H9 (cell line): ENCODE results near the gene PRSS50. TPM values are rescaled to one million over a fixed set of nuclear protein-coding genes. Genes with fewer than 3 reads are reported as not detected.

Source experiments
- DNase-seq: peaks from one replicate; pipeline ENCODE4 v3.0.0-alpha.2; 2017
- H2AFZ ChIP-seq: one replicate; pipeline ENCODE4 v1.6.1; 2013; ENCODE audit warnings: mild to moderate bottlenecking, low read length, control low read depth, moderate library complexity
- H2AK5ac ChIP-seq: 2 replicates; pipeline ENCODE4 v1.6.1; 2013; ENCODE audit warnings: low read length, control low read depth, mixed read lengths; ENCODE audit not compliant: insufficient read length
- H2BK120ac ChIP-seq: one replicate; pipeline ENCODE4 v1.6.1; 2013; ENCODE audit warnings: low read depth, mild to moderate bottlenecking, low read length, control low read depth, inconsistent platforms; ENCODE audit not compliant: poor library complexity, severe bottlenecking
- H2BK12ac ChIP-seq: 2 replicates; pipeline ENCODE4 v1.6.1; 2013; ENCODE audit warnings: low read length, control low read depth, mixed read lengths, low read depth; ENCODE audit not compliant: insufficient read length
- H2BK15ac ChIP-seq: 2 replicates; pipeline ENCODE4 v1.6.1; 2013; ENCODE audit warnings: low read depth, low read length, control low read depth
- H2BK20ac ChIP-seq: one replicate; pipeline ENCODE4 v1.6.1; 2013; ENCODE audit warnings: low read depth, mild to moderate bottlenecking, low read length, control low read depth, inconsistent platforms; ENCODE audit not compliant: poor library complexity, severe bottlenecking
- H2BK5ac ChIP-seq: 2 replicates; pipeline ENCODE4 v1.6.1; 2013; ENCODE audit warnings: low read length, control low read depth, mixed read lengths; ENCODE audit not compliant: insufficient read length
- H3K14ac ChIP-seq: 2 replicates; pipeline ENCODE4 v1.6.1; 2013; ENCODE audit warnings: low read length, control low read depth; ENCODE audit not compliant: insufficient read depth
- H3K18ac ChIP-seq: 2 replicates; pipeline ENCODE4 v1.6.1; 2013; ENCODE audit warnings: low read depth, mild to moderate bottlenecking, mixed read lengths, low read length, control low read depth; ENCODE audit not compliant: insufficient read length
- H3K23ac ChIP-seq: 2 replicates; pipeline ENCODE4 v1.6.1; 2013; ENCODE audit warnings: low read length, control low read depth, mixed read lengths, low read depth; ENCODE audit not compliant: insufficient read length
- H3K23me2 ChIP-seq: 2 replicates; pipeline ENCODE4 v1.6.1; 2013; ENCODE audit warnings: low read depth, mild to moderate bottlenecking, mixed read lengths, low read length, control low read depth; ENCODE audit not compliant: insufficient read length, poor library complexity, severe bottlenecking
- H3K27ac ChIP-seq: 2 replicates; pipeline ENCODE4 v1.5.1; 2013; ENCODE audit warnings: low read length, control low read depth, mixed read lengths, low read depth; ENCODE audit not compliant: insufficient read length
- H3K27me3 ChIP-seq: 2 replicates; pipeline ENCODE4 v1.6.1; 2013; ENCODE audit warnings: low read length, control low read depth, inconsistent platforms; ENCODE audit not compliant: insufficient read depth
- H3K4ac ChIP-seq: 2 replicates; pipeline ENCODE4 v1.6.1; 2013; ENCODE audit warnings: low read depth, mild to moderate bottlenecking, control low read depth, inconsistent platforms, low read length, moderate library complexity
- H3K4me1 ChIP-seq: 2 replicates; pipeline ENCODE4 v1.6.1; 2013; ENCODE audit warnings: low read length, control low read depth, inconsistent platforms; ENCODE audit not compliant: insufficient read depth
- H3K4me2 ChIP-seq: 2 replicates; pipeline ENCODE4 v1.6.1; 2013; ENCODE audit warnings: low read length, control low read depth, mixed read lengths; ENCODE audit not compliant: insufficient read length, insufficient read depth
- H3K56ac ChIP-seq: 2 replicates; pipeline ENCODE4 v1.6.1; 2013; ENCODE audit warnings: low read depth, mild to moderate bottlenecking, mixed read lengths, low read length, control low read depth; ENCODE audit not compliant: insufficient read length
- H3K79me1 ChIP-seq: 2 replicates; pipeline ENCODE4 v1.6.1; 2013; ENCODE audit warnings: low read depth, mild to moderate bottlenecking, moderate library complexity, low read length, control low read depth, inconsistent platforms; ENCODE audit not compliant: insufficient read depth, poor library complexity, severe bottlenecking
- H3K79me2 ChIP-seq: 2 replicates; pipeline ENCODE4 v1.6.1; 2013; ENCODE audit warnings: low read length, control low read depth, inconsistent platforms; ENCODE audit not compliant: insufficient read depth
- H3K9ac ChIP-seq: 2 replicates; pipeline ENCODE4 v1.6.1; 2013; ENCODE audit warnings: low read length, control low read depth, mixed read lengths; ENCODE audit not compliant: insufficient read length; ENCODE audit errors: extremely low read depth
- H3K9me3 ChIP-seq: one replicate; pipeline ENCODE4 v1.6.1; 2013; ENCODE audit warnings: low read depth, low read length, inconsistent platforms; ENCODE audit not compliant: control insufficient read depth
- H3T11ph ChIP-seq: one replicate; pipeline ENCODE4 v1.6.1; 2013; ENCODE audit warnings: mild to moderate bottlenecking, low read length, control low read depth, inconsistent platforms
- H4K20me1 ChIP-seq: one replicate; pipeline ENCODE4 v1.6.1; 2013; ENCODE audit not compliant: control insufficient read depth, insufficient read length, insufficient read depth
- H4K5ac ChIP-seq: 2 replicates; pipeline ENCODE4 v1.6.1; 2013; ENCODE audit warnings: low read depth, mild to moderate bottlenecking, mixed read lengths, low read length, control low read depth; ENCODE audit not compliant: insufficient read length
- H4K8ac ChIP-seq: replicated peaks from 2 replicates; pipeline ENCODE4 v1.6.1; 2013; ENCODE audit warnings: low read length, control low read depth, mixed read lengths, low read depth; ENCODE audit not compliant: insufficient read length
- H4K91ac ChIP-seq: 2 replicates; pipeline ENCODE4 v1.6.1; 2013; ENCODE audit warnings: low read depth, mild to moderate bottlenecking, moderate library complexity, mixed read lengths, low read length, control low read depth; ENCODE audit not compliant: insufficient read length
- H3K27ac Mint-ChIP-seq, 3 experiments: 2 replicates in 2 of 3; 3 replicates in 1 of 3; pipeline ENCODE4 v1.8.0; 2020 to 2021; ENCODE audit warnings: mixed read lengths in 3 of 3, mild to moderate bottlenecking in 1 of 3, moderate library complexity in 1 of 3
- H3K27me3 Mint-ChIP-seq: 2 replicates; pipeline ENCODE4 v1.8.0; 2021; ENCODE audit warnings: low read depth, mild to moderate bottlenecking, moderate library complexity, mixed read lengths
- H3K36me3 Mint-ChIP-seq, 3 experiments: 2 replicates in 2 of 3; 3 replicates in 1 of 3; pipeline ENCODE4 v1.8.0; 2020 to 2021; ENCODE audit warnings: low read depth in 3 of 3, mixed read lengths in 3 of 3; ENCODE audit not compliant: insufficient read depth in 1 of 3
- H3K4me1 Mint-ChIP-seq, 2 experiments: 2 replicates each; pipeline ENCODE4 v1.8.0; 2020; ENCODE audit warnings: mixed read lengths in 2 of 2
- H3K4me3 Mint-ChIP-seq, 2 experiments: 2 replicates in 1 of 2; 3 replicates in 1 of 2; pipeline ENCODE4 v1.8.0; 2020 to 2021; ENCODE audit warnings: mild to moderate bottlenecking in 2 of 2, mixed read lengths in 2 of 2, moderate library complexity in 1 of 2
- H3K9me3 Mint-ChIP-seq, 2 experiments: 2 replicates in 1 of 2; 3 replicates in 1 of 2; pipeline ENCODE4 v1.8.0; 2020; ENCODE audit warnings: mild to moderate bottlenecking in 2 of 2, mixed read lengths in 2 of 2, moderate library complexity in 1 of 2
- WGBS: extraction: QIAGEN DNeasy Blood & Tissue Kit; methylation state at CpG from one replicate; pipeline ENCODE4 v1.1.7; 2013; ENCODE audit warnings: missing lambda C conversion rate, low lambda C conversion rate, mixed read lengths; ENCODE audit not compliant: insufficient read length; ENCODE audit errors: extremely low coverage; 5-methylcytosine and 5-hydroxymethylcytosine counted together
- total RNA-seq: library from RNA; stranded (reverse); gene quantifications from 2 replicates; pipeline ENCODE4 v1.2.1, GENCODE V29; 2021
- TF ChIP-seq, protein P1 (sequence below): fragments of 200-600 bp; sonication (generic); conservative IDR thresholded peaks from 3 replicates; pipeline ENCODE4 v1.8.0; 2021; ENCODE audit warnings: antibody characterized with exemption, mild to moderate bottlenecking

The PRSS50 gene
- total RNA-seq, 1 experiment from 2014 or later = 0.24 TPM

DNA sequence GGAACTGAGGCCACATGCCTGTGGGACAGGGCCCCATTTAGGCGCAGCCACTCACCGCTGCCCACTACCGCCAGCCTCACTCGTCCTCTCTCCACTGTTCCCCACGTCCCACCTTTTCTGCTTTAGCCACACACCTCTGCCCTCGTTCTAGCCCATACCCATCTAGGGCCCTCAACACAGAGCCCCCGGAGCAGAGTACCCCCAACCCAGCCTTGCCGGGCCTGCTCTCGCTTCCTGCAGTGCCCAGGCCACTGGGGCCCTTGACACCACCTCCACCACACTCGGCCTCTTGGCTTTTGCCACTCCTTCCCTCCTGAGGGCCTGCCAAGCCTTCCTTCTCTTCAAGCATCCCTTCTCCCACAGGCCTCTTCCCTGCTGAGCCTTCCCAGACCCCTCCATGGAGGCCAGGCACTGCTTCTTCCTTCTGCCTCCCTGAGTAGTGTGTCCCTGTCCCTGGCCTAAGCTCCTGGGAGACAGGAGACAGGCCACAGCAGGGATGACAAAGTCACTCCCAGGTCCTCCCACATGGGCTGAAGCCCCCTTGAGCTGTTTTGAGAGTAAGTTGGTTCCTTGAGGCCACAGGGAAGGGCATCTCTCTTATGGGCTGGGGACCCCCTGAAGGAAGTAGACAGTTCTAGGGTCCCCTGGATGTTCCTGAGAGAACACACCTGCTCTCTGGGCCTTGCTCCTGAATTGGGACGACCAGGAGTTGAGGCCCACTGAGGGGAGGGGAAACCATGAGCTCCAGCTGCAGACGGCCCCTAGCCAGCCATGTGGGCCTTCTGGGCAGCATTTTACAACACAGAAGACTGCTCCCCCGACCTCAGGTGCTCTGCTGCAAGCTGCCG is 4.4 kb downstream of the PRSS50 start:
- H3K4ac ChIP-seq = no peak overlapping the region
- H4K20me1 ChIP-seq = no peaks in the 10 kb centered on the region
- H3K79me2 ChIP-seq = no peaks in the 10 kb centered on the region
- Mint-ChIP-seq H3K27ac (peak overlapping the region in 2 of 3 experiments; percentile 75 to 92; a peak in 3 of 7 replicates), H3K27me3 (peaks cover 2% of the 10 kb centered on the region), H3K9me3 (no peaks in the 10 kb centered on the region), H3K4me3 (no peak overlapping the region; a peak in 1 of 5 replicates), H3K36me3 (no peaks in the 10 kb centered on the region), H3K4me1 (peaks cover 2 to 4% of the 10 kb centered on the region in 2 experiments; a peak in 3 of 4 replicates)
- no peak overlapping the region for H4K8ac ChIP-seq
- no peak for DNase-seq
- no peaks in the 10 kb centered on the region for H3K4me1 ChIP-seq
- H3K23me2 ChIP-seq = no peaks in the 10 kb centered on the region
- no peak overlapping the region for H3K4me2 ChIP-seq
- no peak overlapping the region for H3K9ac ChIP-seq
- no peak overlapping the region for H2BK5ac ChIP-seq
- H2BK15ac ChIP-seq = no peak overlapping the region
- no peak overlapping the region for H3K23ac ChIP-seq
- H3K14ac ChIP-seq = no peak overlapping the region
- no peak overlapping the region for H3K27ac ChIP-seq
- no peak overlapping the region for H2BK12ac ChIP-seq
- H4K5ac ChIP-seq = no peak overlapping the region
- H2BK20ac ChIP-seq = no peak overlapping the region
- no peak overlapping the region for H4K91ac ChIP-seq
- no peak overlapping the region for H3K18ac ChIP-seq
- no peak overlapping the region for H2AFZ ChIP-seq
- H3K79me1 ChIP-seq = no peaks in the 10 kb centered on the region
- no peak overlapping the region for H2AK5ac ChIP-seq
- TF ChIP-seq, protein P1, sequence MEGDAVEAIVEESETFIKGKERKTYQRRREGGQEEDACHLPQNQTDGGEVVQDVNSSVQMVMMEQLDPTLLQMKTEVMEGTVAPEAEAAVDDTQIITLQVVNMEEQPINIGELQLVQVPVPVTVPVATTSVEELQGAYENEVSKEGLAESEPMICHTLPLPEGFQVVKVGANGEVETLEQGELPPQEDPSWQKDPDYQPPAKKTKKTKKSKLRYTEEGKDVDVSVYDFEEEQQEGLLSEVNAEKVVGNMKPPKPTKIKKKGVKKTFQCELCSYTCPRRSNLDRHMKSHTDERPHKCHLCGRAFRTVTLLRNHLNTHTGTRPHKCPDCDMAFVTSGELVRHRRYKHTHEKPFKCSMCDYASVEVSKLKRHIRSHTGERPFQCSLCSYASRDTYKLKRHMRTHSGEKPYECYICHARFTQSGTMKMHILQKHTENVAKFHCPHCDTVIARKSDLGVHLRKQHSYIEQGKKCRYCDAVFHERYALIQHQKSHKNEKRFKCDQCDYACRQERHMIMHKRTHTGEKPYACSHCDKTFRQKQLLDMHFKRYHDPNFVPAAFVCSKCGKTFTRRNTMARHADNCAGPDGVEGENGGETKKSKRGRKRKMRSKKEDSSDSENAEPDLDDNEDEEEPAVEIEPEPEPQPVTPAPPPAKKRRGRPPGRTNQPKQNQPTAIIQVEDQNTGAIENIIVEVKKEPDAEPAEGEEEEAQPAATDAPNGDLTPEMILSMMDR = no peak
- no CpG with 5 or more reads among the region's 14 CpGs for WGBS
- no peak overlapping the region for H3T11ph ChIP-seq
- no peak overlapping the region for H2BK120ac ChIP-seq
- no peaks in the 10 kb centered on the region for H3K27me3 ChIP-seq
- no peaks in the 10 kb centered on the region for H3K9me3 ChIP-seq
- H3K56ac ChIP-seq = no peak overlapping the region
